AG04450 (cell line): ENCODE measurements around the gene CX3CL1. TPM values are rescaled to one million over a fixed set of nuclear protein-coding genes. Genes with fewer than 3 reads are reported as not detected.
"Not testable (repeated sequence)": the region's sequence is repeated elsewhere in the genome, so short reads cannot be mapped to it uniquely, and the experiment has no call there.

ENCODE experiments used
- CTCF ChIA-PET: fragments of 300-600, 350-600 bp; formaldehyde crosslinking; extraction: SDS; loops from one replicate; lab custom pipeline; 2022; ENCODE audit warnings: antibody characterized with exemption, inconsistent platforms; lab: Charles Lee
- POLR2A ChIA-PET: fragments of 350-600 bp; formaldehyde crosslinking; extraction: SDS; loops from one replicate; lab custom pipeline; 2021; ENCODE audit warnings: antibody characterized with exemption, inconsistent platforms; lab: Yijun Ruan, JAX
- DNase-seq: peaks from one replicate; pipeline ENCODE4 v3.0.0-alpha.2; 2011; ENCODE audit warnings: low read depth, low spot score
- H3K27ac ChIP-seq: one replicate; pipeline ENCODE4 v1.5.1; 2012; ENCODE audit warnings: low read depth, low read length, control low read depth
- H3K27me3 ChIP-seq: one replicate; pipeline ENCODE4 v1.6.0; 2012; ENCODE audit warnings: low read length; ENCODE audit not compliant: control insufficient read depth, insufficient read depth
- H3K4me3 ChIP-seq: 2 replicates; pipeline ENCODE4 v1.5.1; 2011; ENCODE audit warnings: mild to moderate bottlenecking, low read depth, low read length, control low read depth
- H3K9me3 ChIP-seq: 2 replicates; pipeline ENCODE4 v1.5.1; 2012; ENCODE audit warnings: low read length; ENCODE audit not compliant: control insufficient read depth, insufficient read depth
- polyA plus RNA-seq: library from polyadenylated mRNA; depleted of rRNA; stranded (reverse); fragments of >200 nt; gene quantifications from 2 replicates; pipeline ENCODE4 v1.2.3, GENCODE V29; 2011
- TF ChIP-seq, protein P1 (sequence below): IDR thresholded peaks from 2 replicates; pipeline ENCODE4 v1.5.1; 2011; ENCODE audit warnings: low read depth, low read length, control low read depth, inconsistent platforms

Gene CX3CL1
- polyA plus RNA-seq, 1 experiment, result 0.48 TPM

DNA sequence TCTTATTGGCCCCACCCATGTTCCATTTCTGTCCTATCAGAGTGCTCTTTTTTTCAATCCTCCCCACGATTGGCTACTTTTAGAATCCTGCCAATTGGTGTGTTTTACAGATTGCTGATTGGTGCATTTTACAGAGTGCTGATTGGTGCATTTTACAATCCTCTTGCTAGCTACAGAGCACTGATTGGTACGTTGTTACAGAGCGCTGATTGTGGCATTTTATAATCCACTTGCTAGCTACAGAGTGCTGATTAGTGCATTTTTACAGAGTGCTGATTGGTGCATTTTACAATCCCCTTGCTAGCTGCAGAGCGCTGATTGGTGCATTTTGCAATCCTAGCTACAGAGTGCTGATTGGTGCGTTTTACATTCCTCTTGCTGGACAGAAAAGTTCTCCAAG lies 22.7 kb downstream of the CX3CL1 start:
- ChIA-PET CTCF (interaction anchor here (0.9 to 1.0 kb wide), 2 partner anchors 22 to 24 kb away, joined by 3 to 4 read pairs; no protein-coding TSS in a partner anchor), POLR2A (no interaction called here)
- Histone ChIP-seq H3K4me3 (no peak overlapping the region), H3K27ac (no peak overlapping the region), H3K27me3 (peaks cover 23% of the 10 kb centered on the region), H3K9me3 (peaks cover 9% of the 10 kb centered on the region; the same call in 1 of the 2 replicates)
- no peak for DNase-seq
- TF ChIP-seq, protein P1, sequence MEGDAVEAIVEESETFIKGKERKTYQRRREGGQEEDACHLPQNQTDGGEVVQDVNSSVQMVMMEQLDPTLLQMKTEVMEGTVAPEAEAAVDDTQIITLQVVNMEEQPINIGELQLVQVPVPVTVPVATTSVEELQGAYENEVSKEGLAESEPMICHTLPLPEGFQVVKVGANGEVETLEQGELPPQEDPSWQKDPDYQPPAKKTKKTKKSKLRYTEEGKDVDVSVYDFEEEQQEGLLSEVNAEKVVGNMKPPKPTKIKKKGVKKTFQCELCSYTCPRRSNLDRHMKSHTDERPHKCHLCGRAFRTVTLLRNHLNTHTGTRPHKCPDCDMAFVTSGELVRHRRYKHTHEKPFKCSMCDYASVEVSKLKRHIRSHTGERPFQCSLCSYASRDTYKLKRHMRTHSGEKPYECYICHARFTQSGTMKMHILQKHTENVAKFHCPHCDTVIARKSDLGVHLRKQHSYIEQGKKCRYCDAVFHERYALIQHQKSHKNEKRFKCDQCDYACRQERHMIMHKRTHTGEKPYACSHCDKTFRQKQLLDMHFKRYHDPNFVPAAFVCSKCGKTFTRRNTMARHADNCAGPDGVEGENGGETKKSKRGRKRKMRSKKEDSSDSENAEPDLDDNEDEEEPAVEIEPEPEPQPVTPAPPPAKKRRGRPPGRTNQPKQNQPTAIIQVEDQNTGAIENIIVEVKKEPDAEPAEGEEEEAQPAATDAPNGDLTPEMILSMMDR, result no peak

DNA sequence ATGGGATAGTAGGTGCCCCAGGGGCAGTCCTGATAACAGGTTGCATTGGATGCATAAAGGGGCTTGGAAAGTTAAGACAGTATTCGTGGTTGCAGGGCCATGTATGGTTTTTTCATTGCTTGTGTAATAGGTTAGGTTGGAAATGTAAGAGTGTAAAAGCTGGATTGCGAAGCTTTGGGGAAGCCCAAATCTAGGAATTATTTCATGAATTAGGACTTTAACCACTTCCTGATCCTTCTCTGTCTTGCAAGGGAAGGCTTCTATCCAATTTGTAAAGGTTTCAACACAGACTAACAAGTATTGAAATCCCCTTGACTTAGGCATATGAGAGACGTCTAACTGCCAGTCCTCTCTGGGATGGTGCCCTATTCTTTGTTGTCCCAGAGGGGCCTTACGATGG lies 24.5 kb downstream of the CX3CL1 start:
- TF ChIP-seq, protein P1, result no peak
- ChIA-PET CTCF (no interaction called here), POLR2A (no interaction called here)
- no peak for DNase-seq
- no peak overlapping the region for H3K27ac ChIP-seq
- peaks cover 9% of the 10 kb centered on the region; the same call in 1 of the 2 replicates for H3K9me3 ChIP-seq
- H3K4me3 ChIP-seq, result no peak overlapping the region
- H3K27me3 ChIP-seq, result peaks cover 17% of the 10 kb centered on the region

DNA sequence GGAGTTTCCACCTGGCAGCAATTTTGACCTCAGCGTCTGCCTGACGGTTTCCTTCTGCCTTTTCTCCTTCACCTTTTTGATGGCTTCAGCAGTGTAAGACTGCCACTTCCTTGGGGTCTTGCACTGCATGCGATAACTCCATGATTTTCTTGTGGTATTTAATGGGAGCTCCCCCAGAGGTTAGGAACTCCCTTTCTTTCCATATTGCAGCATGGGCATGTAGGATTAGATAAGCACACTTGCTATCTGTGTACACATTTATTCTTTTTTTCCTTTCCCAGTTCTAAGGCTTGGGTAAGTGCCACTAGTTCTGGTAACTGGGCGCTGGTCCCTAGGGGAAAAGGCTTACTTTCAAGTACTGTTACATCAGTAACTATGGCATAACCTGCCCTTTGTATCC lies 25.2 kb downstream of the CX3CL1 start:
- H3K9me3 ChIP-seq, DNase-seq, CTCF ChIA-PET, H3K4me3 ChIP-seq, POLR2A ChIA-PET, H3K27ac ChIP-seq: not testable (repeated sequence)
- peaks cover 23% of the 10 kb centered on the region for H3K27me3 ChIP-seq

DNA sequence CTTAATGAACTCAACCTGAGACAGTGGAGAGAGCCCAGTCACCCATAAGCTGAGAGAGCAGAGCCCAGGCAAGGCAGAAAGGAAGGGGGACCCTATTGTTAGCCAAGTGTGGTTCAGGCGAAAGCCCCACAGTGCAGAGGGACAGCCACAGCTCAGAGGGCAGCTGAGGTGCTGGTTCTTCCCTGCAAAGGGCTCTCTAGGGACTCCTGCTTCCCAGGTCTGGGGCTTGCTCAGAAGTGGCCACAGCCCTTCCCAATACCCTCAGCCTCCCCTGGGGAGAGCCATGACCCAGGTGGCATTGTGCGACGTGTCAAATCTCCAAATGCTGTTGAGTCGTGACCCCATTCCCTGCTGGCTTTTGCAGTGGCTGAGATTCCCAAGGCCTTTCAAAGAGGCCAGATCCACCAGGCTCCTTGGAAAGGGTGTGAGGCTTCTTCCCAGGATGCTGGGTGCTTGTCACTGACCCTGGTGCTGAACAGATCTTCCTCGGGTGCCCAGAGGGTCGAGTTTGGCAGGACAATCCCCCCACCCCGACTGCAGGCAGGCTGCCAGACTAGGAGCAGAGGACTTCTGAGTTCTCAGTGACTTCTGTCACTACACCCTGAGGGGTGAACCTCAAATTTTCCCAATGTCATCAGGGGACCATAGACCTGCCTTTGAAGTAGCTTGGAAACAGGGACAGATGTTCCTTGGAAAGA lies 29.8 kb downstream of the CX3CL1 start:
- no peak overlapping the region for H3K4me3 ChIP-seq
- DNase-seq, result no peak
- CTCF ChIA-PET, result no interaction called here
- H3K27ac ChIP-seq, result no peak overlapping the region
- H3K9me3 ChIP-seq, result no peaks in the 10 kb centered on the region
- POLR2A ChIA-PET, result interaction anchor here (0.7 kb wide), 1 partner anchor 244 kb away, joined by 3 read pairs; no protein-coding TSS in a partner anchor
- peaks cover 45% of the 10 kb centered on the region for H3K27me3 ChIP-seq
- TF ChIP-seq, protein P1, result no peak

DNA sequence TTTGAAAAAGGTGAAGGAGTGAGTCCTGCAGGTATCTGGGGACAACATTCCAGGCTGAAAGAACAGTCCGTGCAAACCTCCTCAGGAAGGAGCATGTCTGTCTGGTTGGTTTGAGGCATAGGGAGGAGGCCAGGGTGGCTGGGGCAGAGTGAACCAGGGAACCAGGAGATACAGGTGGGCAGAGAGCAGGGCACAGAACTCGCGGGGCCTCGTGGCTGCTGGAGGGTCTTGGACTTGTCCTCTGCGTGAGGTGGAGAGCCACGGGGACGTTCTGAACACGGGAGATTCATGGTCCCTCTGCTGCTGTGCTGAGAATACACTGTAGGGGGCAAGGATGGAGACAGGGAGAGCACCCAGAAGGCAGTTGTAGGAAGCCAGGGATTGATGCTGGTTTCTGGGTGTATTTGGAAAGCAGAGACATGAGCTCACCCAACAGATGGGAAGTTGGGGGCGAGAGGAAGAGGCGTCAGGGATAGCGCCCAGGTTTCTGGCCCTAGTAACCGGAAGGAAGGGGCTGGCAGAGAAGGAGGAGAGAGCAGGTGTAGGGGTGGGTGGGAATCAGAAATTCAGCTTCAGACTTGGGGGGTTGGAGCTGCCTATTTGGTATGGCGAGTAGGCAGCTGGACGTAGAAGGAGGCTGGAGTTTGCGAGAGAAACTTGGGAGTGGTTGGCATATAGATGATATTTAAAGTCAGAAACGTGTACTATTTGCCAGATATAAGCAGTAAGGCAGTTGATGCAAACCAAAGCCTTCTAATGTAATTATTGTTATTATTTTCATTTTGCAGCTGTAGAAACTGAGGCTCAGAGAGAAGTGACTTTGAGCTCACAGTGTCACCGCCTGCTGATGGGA lies 31.9 kb downstream of the CX3CL1 start, which contains the start of gene CCL17:
CCL17 (plus strand) TSS at position 803 of the 853 bp plus-strand sequence. CDS start 9,166 bp downstream, outside the sequence.
- Histone ChIP-seq H3K27me3 (peaks cover 48% of the 10 kb centered on the region), H3K9me3 (no peaks in the 10 kb centered on the region), H3K27ac (no peak within 1 kb of the TSS), H3K4me3 (no peak within 1 kb of the TSS)
- TF ChIP-seq, protein P1, result no peak
- ChIA-PET POLR2A (interaction anchor here (0.6 kb wide), 1 partner anchor 83 kb away, joined by 4 read pairs; no protein-coding TSS in a partner anchor), CTCF (interaction anchor here (1.5 kb wide), 1 partner anchor 14 kb away, joined by 13 read pairs; no protein-coding TSS in a partner anchor)
- no peak for DNase-seq
